Measurements from ENCODE around the gene TP53BP1.

- TF ChIP-seq CTCF (IDR thresholded peaks at IDR 0.05 in 4 of 5, conservative IDR thresholded peaks at IDR 0.05 in 1 of 5) (no peak), POLR2A (IDR thresholded peaks at IDR 0.05) (no peak)
Measured at GRCh38 chr15:43360821-43361220, 132.1 kb downstream of the TP53BP1 start.
